A549 (cell line): ENCODE data around the gene ZBED6. TPM values are rescaled to one million over a fixed set of nuclear protein-coding genes. Genes with fewer than 3 reads are reported as not detected.

Source experiments
- ATAC-seq, 2 experiments: fragments of 200-7000 bp in 1 of 2; fragments of >200 bp in 1 of 2; cut with Nextera tagmentation in 1 of 2; cut with Tn5 transposase in 1 of 2; 3 replicates each; pipeline versions ENCODE4 v1.8.0 to v1.9.1; 2018 to 2020; ENCODE audit warnings: mild to moderate bottlenecking in 1 of 2, moderate library complexity in 1 of 2
- CTCF ChIA-PET: fragments of 300-600 bp; sonication (Branson Sonifier 250); formaldehyde crosslinking; extraction: SDS; loops from one replicate; lab custom pipeline; 2021; ENCODE audit warnings: antibody characterized with exemption, inconsistent platforms; lab: Yijun Ruan, JAX
- POLR2A ChIA-PET: fragments of 350-600 bp; formaldehyde crosslinking; extraction: SDS; loops from one replicate; lab custom pipeline; 2021; ENCODE audit warnings: antibody characterized with exemption, inconsistent platforms; lab: Yijun Ruan, JAX
- DNase-seq, 2 experiments: peaks; one replicate each; pipeline versions ENCODE4 v3.0.0 to v3.0.0-alpha.2; 2011 to 2016; ENCODE audit warnings: low read depth in 1 of 2, low spot score in 1 of 2
- FAIRE-seq: peaks from 2 replicates; lab custom pipeline; 2011; peaks lifted over from hg19 to GRCh38; lab: Jason Lieb, UNC
- H3K27ac ChIP-seq, 2 experiments: fragments of >200 bp; sonication (Bioruptor Twin); formaldehyde crosslinking; 3 replicates each; pipeline ENCODE4 v1.5.1; 2016 to 2017
- H3K4me1 ChIP-seq: fragments of >200 bp; sonication (Bioruptor Twin); formaldehyde crosslinking; 3 replicates; pipeline ENCODE4 v1.6.1; 2016
- H3K4me2 ChIP-seq: fragments of >200 bp; sonication (Bioruptor Twin); formaldehyde crosslinking; 3 replicates; pipeline ENCODE4 v1.6.1; 2016
- H3K4me3 ChIP-seq: fragments of >200 bp; sonication (Bioruptor Twin); formaldehyde crosslinking; 3 replicates; pipeline ENCODE4 v1.5.1; 2016
- H3K9me3 ChIP-seq: fragments of >200 bp; sonication (Bioruptor Twin); formaldehyde crosslinking; 3 replicates; pipeline ENCODE4 v1.6.1; 2016
- ESRRA ChIP-seq: fragments of 150-350 bp; IDR thresholded peaks from 2 replicates; pipeline ENCODE4 v1.6.1; 2014; ENCODE audit warnings: mild to moderate bottlenecking, low read length, borderline replicate concordance
- FOSL2 ChIP-seq, 2 experiments: fragments of 450-650 bp in 1 of 2; fragments of >200 bp in 1 of 2; sonication (Bioruptor Twin) in 1 of 2; formaldehyde crosslinking; IDR thresholded peaks; 2 replicates each; pipeline versions ENCODE4 v1.5.0 to v1.6.1; 2016 to 2020; ENCODE audit warnings: mild to moderate bottlenecking in 1 of 2, moderate library complexity in 1 of 2
- HEYL ChIP-seq: fragments of 250-450 bp; sonication (Bioruptor Pico); IDR thresholded peaks from 2 replicates; pipeline ENCODE4 v1.8.0; 2021; ENCODE audit warnings: mild to moderate bottlenecking, moderate library complexity
- HOXB13 ChIP-seq: fragments of 250-450 bp; sonication (Bioruptor Pico); IDR thresholded peaks from 2 replicates; pipeline ENCODE4 v1.5.0; 2020; ENCODE audit warnings: low read depth, mild to moderate bottlenecking, moderate library complexity
- JUNB ChIP-seq: fragments of >200 bp; sonication (Bioruptor Twin); formaldehyde crosslinking; IDR thresholded peaks from 2 replicates; pipeline ENCODE4 v1.6.1; 2016
- MAZ ChIP-seq: fragments of 150-350 bp; IDR thresholded peaks from 2 replicates; pipeline ENCODE4 v1.6.1; 2014; ENCODE audit warnings: antibody characterized with exemption, low read depth, low read length, borderline replicate concordance
- POLR2A ChIP-seq: IDR thresholded peaks from 2 replicates; pipeline ENCODE4 v1.6.1; 2012; ENCODE audit warnings: mild to moderate bottlenecking, low read length
- RAD21 ChIP-seq, 2 experiments: fragments of >200 bp in 1 of 2; sonication (Bioruptor Twin) in 1 of 2; formaldehyde crosslinking in 1 of 2; IDR thresholded peaks in 1 of 2; conservative IDR thresholded peaks in 1 of 2; 2 replicates in 1 of 2; 3 replicates in 1 of 2; pipeline ENCODE4 v1.6.1; 2012 to 2018; ENCODE audit warnings: inconsistent platforms in 1 of 2
- RFX5 ChIP-seq: fragments of 450-650 bp; IDR thresholded peaks from 2 replicates; pipeline ENCODE4 v1.7.1; 2014; ENCODE audit warnings: antibody characterized with exemption, mild to moderate bottlenecking, moderate library complexity
- SMC3 ChIP-seq: fragments of >200 bp; sonication (Bioruptor Twin); formaldehyde crosslinking; IDR thresholded peaks from 3 replicates; pipeline ENCODE4 v1.6.1; 2018; ENCODE audit warnings: inconsistent platforms
- SREBF2 ChIP-seq: fragments of 450-650 bp; IDR thresholded peaks from 2 replicates; pipeline ENCODE4 v1.6.1; 2014; ENCODE audit warnings: mild to moderate bottlenecking, moderate library complexity
- TP53 ChIP-seq: fragments of 250-450 bp; sonication (Bioruptor Pico); IDR thresholded peaks from 2 replicates; pipeline ENCODE4 v1.5.0; 2021; ENCODE audit warnings: mild to moderate bottlenecking, moderate library complexity
- ZC3H11A ChIP-seq: fragments of 450-650 bp; IDR thresholded peaks from 2 replicates; pipeline ENCODE4 v1.6.1; 2014; ENCODE audit warnings: antibody characterized with exemption, mild to moderate bottlenecking
- ZFP36 ChIP-seq: fragments of 450-650 bp; IDR thresholded peaks from 2 replicates; pipeline ENCODE4 v1.6.1; 2014; ENCODE audit warnings: borderline replicate concordance; ENCODE audit not compliant: partially characterized antibody
- ZNF302 ChIP-seq: fragments of 250-450 bp; sonication (Bioruptor Pico); IDR thresholded peaks from 2 replicates; pipeline ENCODE4 v1.9.0; 2021; ENCODE audit warnings: inconsistent platforms, mild to moderate bottlenecking, moderate library complexity
- WGBS: methylation state at CpG from one replicate; pipeline ENCODE4 v1.1.6; 2017; ENCODE audit errors: missing lambda C conversion rate; 5-methylcytosine and 5-hydroxymethylcytosine counted together
- polyA plus RNA-seq, 4 experiments: library from polyadenylated mRNA; depleted of rRNA in 3 of 4; stranded (reverse); fragments of >200 nt; fragmentation: RNase III in 1 of 4; extraction: RNeasy Plus Mini Kit Qiagen cat#74134 plus additional on column Dnase treatment in 1 of 4; gene quantifications; 2 replicates in 3 of 4; 3 replicates in 1 of 4; pipeline ENCODE4 v1.2.3, GENCODE V29; 2011 to 2017
- TF ChIP-seq, protein P1 (sequence below): IDR thresholded peaks from 2 replicates; pipeline ENCODE4 v1.6.1; 2012
- TF ChIP-seq, protein P2 (sequence below): fragments of 200-600 bp; sonication (generic); IDR thresholded peaks from 2 replicates; pipeline ENCODE4 v1.6.1; 2016; ENCODE audit warnings: antibody characterized with exemption, mild to moderate bottlenecking, moderate library complexity
- TF ChIP-seq, protein P3 (sequence below): fragments of 450-650 bp; IDR thresholded peaks from 2 replicates; pipeline ENCODE4 v1.6.1; 2014; ENCODE audit warnings: antibody characterized with exemption
- TF ChIP-seq, protein P4 (sequence below): fragments of 250-450 bp; sonication (Bioruptor Pico); IDR thresholded peaks from 2 replicates; pipeline ENCODE4 v1.5.0; 2020; ENCODE audit warnings: low read depth, mild to moderate bottlenecking, moderate library complexity
- TF ChIP-seq, protein P5 (sequence below): fragments of >200 bp; sonication (Bioruptor Twin); formaldehyde crosslinking; IDR thresholded peaks from 3 replicates; pipeline ENCODE4 v1.5.1; 2016
- TF ChIP-seq, protein P6 (sequence below): fragments of 250-450 bp; sonication (Bioruptor Pico); IDR thresholded peaks from 2 replicates; pipeline ENCODE4 v1.5.0; 2021; ENCODE audit warnings: mild to moderate bottlenecking, moderate library complexity, borderline replicate concordance

Gene ZBED6
- polyA plus RNA-seq, 2 of the 4 experiments (the other 2 are of a cell fraction): 1.7 to 10.6 TPM

DNA sequence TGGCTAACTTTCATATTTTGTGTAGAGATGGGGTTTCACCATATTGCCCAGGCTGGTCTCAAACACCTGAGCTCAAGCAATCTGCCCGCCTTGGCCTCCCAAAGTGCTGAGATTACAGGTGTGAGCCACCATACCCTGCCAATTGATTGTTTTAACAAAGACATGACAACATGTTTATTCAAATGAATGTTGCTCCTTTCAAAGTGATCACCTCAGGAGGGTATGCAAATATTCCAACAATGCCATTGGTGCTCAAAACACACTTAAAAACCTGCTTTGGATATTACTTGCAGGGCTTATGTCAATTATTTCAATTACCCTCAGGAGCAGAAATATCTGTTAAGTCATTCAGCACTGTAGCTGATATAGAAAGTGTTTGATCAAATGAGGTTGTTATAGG is 22.6 kb upstream of the ZBED6 start:
- no peak overlapping the region for H3K4me3 ChIP-seq
- ChIA-PET POLR2A (no interaction called here), CTCF (interaction anchor here (0.6 kb wide), 2 partner anchors 66 to 1267 kb away, joined by 3 read pairs; no protein-coding TSS in a partner anchor)
- TF ChIP-seq JUNB (no peak), ZFP36 (no peak), HOXB13 (CRISPR knock-in tag) (no peak), POLR2A (no peak), MAZ (no peak), ESRRA (no peak)
- TF ChIP-seq, protein P1, sequence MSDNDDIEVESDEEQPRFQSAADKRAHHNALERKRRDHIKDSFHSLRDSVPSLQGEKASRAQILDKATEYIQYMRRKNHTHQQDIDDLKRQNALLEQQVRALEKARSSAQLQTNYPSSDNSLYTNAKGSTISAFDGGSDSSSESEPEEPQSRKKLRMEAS: no peak
- DNase-seq: no peak
- no peak for FAIRE-seq
- H3K9me3 ChIP-seq: no peaks in the 10 kb centered on the region
- ATAC-seq: no peak
- peaks cover 9% of the 10 kb centered on the region; the same call in 2 of the 3 replicates for H3K4me1 ChIP-seq
- no peak overlapping the region for H3K4me2 ChIP-seq
- H3K27ac ChIP-seq: no peak overlapping the region
- WGBS: 36% methylated on average over 1 of the region's 1 CpG

DNA sequence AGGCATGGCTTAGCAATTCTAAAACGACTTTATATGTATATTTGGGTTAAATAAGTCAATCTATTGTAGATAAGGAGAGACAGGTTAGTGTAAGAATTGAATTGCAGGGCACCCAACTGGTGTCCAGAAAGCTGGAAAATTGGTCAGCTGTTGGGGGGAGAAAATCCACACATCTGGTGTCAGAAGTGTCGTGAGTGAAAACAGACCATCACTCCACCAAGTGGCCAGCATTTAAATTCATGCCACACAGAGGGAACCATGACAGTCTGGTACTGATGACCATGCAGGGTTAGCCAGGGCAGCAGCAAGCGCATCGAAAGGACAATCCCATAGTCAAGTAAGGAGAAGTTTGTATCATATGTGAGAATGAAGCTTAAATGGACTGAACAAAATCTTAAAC is 18.8 kb upstream of the ZBED6 start:
- Histone ChIP-seq H3K4me3 (no peak overlapping the region), H3K27ac (no peak overlapping the region), H3K4me1 (no peaks in the 10 kb centered on the region), H3K4me2 (no peak overlapping the region), H3K9me3 (no peaks in the 10 kb centered on the region)
- peak in 1 of 2 experiments; percentile 28 for DNase-seq
- no peak for FAIRE-seq
- TF ChIP-seq TP53 (no peak), HEYL (CRISPR knock-in tag) (no peak), ZC3H11A (no peak), SREBF2 (no peak), MAZ (no peak), ZNF302 (CRISPR knock-in tag) (no peak), HOXB13 (CRISPR knock-in tag) (no peak), RFX5 (no peak), FOSL2 (IDR thresholded peaks at IDR 0.05) (no peak), FOSL2 (CRISPR knock-in tag; IDR thresholded peaks at IDR 0.05) (no peak), ESRRA (no peak), POLR2A (no peak), SMC3 (0 out of 3 replicates have a peak, but pooled peaks have one; percentile 20), RAD21 (conservative IDR thresholded peaks at IDR 0.05 in 1 of 2, IDR thresholded peaks at IDR 0.05 in 1 of 2) (peak; percentile 41 to 49; a peak in 4 of 5 replicates)
- TF ChIP-seq, protein P2, sequence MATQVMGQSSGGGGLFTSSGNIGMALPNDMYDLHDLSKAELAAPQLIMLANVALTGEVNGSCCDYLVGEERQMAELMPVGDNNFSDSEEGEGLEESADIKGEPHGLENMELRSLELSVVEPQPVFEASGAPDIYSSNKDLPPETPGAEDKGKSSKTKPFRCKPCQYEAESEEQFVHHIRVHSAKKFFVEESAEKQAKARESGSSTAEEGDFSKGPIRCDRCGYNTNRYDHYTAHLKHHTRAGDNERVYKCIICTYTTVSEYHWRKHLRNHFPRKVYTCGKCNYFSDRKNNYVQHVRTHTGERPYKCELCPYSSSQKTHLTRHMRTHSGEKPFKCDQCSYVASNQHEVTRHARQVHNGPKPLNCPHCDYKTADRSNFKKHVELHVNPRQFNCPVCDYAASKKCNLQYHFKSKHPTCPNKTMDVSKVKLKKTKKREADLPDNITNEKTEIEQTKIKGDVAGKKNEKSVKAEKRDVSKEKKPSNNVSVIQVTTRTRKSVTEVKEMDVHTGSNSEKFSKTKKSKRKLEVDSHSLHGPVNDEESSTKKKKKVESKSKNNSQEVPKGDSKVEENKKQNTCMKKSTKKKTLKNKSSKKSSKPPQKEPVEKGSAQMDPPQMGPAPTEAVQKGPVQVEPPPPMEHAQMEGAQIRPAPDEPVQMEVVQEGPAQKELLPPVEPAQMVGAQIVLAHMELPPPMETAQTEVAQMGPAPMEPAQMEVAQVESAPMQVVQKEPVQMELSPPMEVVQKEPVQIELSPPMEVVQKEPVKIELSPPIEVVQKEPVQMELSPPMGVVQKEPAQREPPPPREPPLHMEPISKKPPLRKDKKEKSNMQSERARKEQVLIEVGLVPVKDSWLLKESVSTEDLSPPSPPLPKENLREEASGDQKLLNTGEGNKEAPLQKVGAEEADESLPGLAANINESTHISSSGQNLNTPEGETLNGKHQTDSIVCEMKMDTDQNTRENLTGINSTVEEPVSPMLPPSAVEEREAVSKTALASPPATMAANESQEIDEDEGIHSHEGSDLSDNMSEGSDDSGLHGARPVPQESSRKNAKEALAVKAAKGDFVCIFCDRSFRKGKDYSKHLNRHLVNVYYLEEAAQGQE: no peak
- TF ChIP-seq, protein P3, sequence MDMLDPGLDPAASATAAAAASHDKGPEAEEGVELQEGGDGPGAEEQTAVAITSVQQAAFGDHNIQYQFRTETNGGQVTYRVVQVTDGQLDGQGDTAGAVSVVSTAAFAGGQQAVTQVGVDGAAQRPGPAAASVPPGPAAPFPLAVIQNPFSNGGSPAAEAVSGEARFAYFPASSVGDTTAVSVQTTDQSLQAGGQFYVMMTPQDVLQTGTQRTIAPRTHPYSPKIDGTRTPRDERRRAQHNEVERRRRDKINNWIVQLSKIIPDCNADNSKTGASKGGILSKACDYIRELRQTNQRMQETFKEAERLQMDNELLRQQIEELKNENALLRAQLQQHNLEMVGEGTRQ: no peak
- TF ChIP-seq, protein P4, sequence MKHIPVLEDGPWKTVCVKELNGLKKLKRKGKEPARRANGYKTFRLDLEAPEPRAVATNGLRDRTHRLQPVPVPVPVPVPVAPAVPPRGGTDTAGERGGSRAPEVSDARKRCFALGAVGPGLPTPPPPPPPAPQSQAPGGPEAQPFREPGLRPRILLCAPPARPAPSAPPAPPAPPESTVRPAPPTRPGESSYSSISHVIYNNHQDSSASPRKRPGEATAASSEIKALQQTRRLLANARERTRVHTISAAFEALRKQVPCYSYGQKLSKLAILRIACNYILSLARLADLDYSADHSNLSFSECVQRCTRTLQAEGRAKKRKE (CRISPR knock-in tag): no peak
- TF ChIP-seq, protein P5, sequence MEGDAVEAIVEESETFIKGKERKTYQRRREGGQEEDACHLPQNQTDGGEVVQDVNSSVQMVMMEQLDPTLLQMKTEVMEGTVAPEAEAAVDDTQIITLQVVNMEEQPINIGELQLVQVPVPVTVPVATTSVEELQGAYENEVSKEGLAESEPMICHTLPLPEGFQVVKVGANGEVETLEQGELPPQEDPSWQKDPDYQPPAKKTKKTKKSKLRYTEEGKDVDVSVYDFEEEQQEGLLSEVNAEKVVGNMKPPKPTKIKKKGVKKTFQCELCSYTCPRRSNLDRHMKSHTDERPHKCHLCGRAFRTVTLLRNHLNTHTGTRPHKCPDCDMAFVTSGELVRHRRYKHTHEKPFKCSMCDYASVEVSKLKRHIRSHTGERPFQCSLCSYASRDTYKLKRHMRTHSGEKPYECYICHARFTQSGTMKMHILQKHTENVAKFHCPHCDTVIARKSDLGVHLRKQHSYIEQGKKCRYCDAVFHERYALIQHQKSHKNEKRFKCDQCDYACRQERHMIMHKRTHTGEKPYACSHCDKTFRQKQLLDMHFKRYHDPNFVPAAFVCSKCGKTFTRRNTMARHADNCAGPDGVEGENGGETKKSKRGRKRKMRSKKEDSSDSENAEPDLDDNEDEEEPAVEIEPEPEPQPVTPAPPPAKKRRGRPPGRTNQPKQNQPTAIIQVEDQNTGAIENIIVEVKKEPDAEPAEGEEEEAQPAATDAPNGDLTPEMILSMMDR: peak; percentile 23; the same call in 2 of the 3 replicates
- TF ChIP-seq, protein P6, sequence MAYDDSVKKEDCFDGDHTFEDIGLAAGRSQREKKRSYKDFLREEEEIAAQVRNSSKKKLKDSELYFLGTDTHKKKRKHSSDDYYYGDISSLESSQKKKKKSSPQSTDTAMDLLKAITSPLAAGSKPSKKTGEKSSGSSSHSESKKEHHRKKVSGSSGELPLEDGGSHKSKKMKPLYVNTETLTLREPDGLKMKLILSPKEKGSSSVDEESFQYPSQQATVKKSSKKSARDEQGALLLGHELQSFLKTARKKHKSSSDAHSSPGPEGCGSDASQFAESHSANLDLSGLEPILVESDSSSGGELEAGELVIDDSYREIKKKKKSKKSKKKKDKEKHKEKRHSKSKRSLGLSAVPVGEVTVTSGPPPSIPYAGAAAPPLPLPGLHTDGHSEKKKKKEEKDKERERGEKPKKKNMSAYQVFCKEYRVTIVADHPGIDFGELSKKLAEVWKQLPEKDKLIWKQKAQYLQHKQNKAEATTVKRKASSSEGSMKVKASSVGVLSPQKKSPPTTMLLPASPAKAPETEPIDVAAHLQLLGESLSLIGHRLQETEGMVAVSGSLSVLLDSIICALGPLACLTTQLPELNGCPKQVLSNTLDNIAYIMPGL (CRISPR knock-in tag): no peak
- 47% methylated on average over 4 of the region's 4 CpGs for WGBS
- CTCF ChIA-PET: interaction anchor here (1.0 to 1.8 kb wide), 10 partner anchors 8 to 437 kb away, joined by 3 to 9 read pairs (median 3); partner anchors contain the start of gene LAX1
- POLR2A ChIA-PET: interaction anchor here (0.6 kb wide), 1 partner anchor 150 kb away, joined by 3 read pairs; the partner anchor contains the start of gene ATP2B4
- ATAC-seq: peak; percentile 82 to 89
